SK-N-SH (cell line): ENCODE measurements around the gene GDNF. TPM values are rescaled to one million over a fixed set of nuclear protein-coding genes. Genes with fewer than 3 reads are reported as not detected.

Experiments
- CTCF ChIA-PET: fragments of 300-600, 350-600 bp; formaldehyde crosslinking; extraction: SDS; loops from one replicate; lab custom pipeline; 2021; lab: Yijun Ruan, JAX
- POLR2A ChIA-PET: fragments of 350-600 bp; sonication (Branson Sonifier 250); formaldehyde crosslinking; extraction: SDS; loops from one replicate; lab custom pipeline; 2020; ENCODE audit warnings: antibody characterized with exemption, inconsistent platforms; lab: Yijun Ruan, JAX
- DNase-seq: peaks from one replicate; pipeline ENCODE4 v3.0.0; 2012
- H2AFZ ChIP-seq: fragments of 200-600 bp; sonication (generic); 2 replicates; pipeline ENCODE4 v1.8.1; 2016; ENCODE audit warnings: antibody characterized with exemption, mild to moderate bottlenecking, low read depth
- H3F3A ChIP-seq: fragments of 200-600 bp; sonication (generic); replicated peaks from 2 replicates; pipeline ENCODE3; 2016; ENCODE audit warnings: antibody characterized with exemption, mild to moderate bottlenecking; ENCODE audit not compliant: insufficient read depth
- H3K27ac ChIP-seq, 2 experiments: fragments of 200-500 bp in 1 of 2; fragments of 200-600 bp in 1 of 2; sonication (Bioruptor generic) in 1 of 2; sonication (generic), shearing (Covaris generic) in 1 of 2; 2 replicates each; pipeline versions ENCODE4 v1.5.1 to v1.6.1; 2014 to 2016; ENCODE audit warnings: low read depth in 2 of 2, inconsistent platforms in 1 of 2, low read length in 1 of 2, mild to moderate bottlenecking in 1 of 2, mixed read lengths in 1 of 2
- H3K27me3 ChIP-seq: fragments of 200-600 bp; sonication (generic), shearing (Covaris generic); 2 replicates; pipeline ENCODE4 v1.6.1; 2016; ENCODE audit warnings: mixed run types; ENCODE audit not compliant: insufficient read depth
- H3K36me3 ChIP-seq, 2 experiments: fragments of 200-500 bp in 1 of 2; fragments of 200-600 bp in 1 of 2; sonication (Bioruptor generic) in 1 of 2; sonication (generic) in 1 of 2; replicated peaks in 1 of 2; 2 replicates each; pipeline versions ENCODE3 to v1.5.1; 2014 to 2016; ENCODE audit warnings: low read length in 1 of 2, mild to moderate bottlenecking in 1 of 2; ENCODE audit not compliant: insufficient read depth in 2 of 2, control insufficient read depth in 1 of 2
- H3K4me1 ChIP-seq, 2 experiments: fragments of 200-500 bp in 1 of 2; fragments of 200-600 bp in 1 of 2; sonication (Bioruptor generic) in 1 of 2; sonication (generic), shearing (Covaris generic) in 1 of 2; 2 replicates each; pipeline versions ENCODE4 v1.5.1 to v1.6.1; 2014 to 2016; ENCODE audit warnings: low read depth in 1 of 2, low read length in 1 of 2, mixed run types in 1 of 2; ENCODE audit not compliant: insufficient read depth in 2 of 2, control insufficient read depth in 1 of 2
- H3K4me2 ChIP-seq: fragments of 200-600 bp; sonication (generic), shearing (Covaris generic); 2 replicates; pipeline ENCODE4 v1.6.1; 2017; ENCODE audit warnings: mixed run types
- H3K4me3 ChIP-seq, 2 experiments: fragments of 200-500 bp in 1 of 2; fragments of 200-600 bp in 1 of 2; sonication (Bioruptor generic) in 1 of 2; sonication (generic), shearing (Covaris generic) in 1 of 2; 2 replicates each; pipeline versions ENCODE4 v1.5.1 to v1.8.1; 2014 to 2016; ENCODE audit warnings: low read depth in 2 of 2, inconsistent platforms in 1 of 2, low read length in 1 of 2, mild to moderate bottlenecking in 1 of 2, mixed read lengths in 1 of 2, moderate library complexity in 1 of 2
- H3K79me2 ChIP-seq: fragments of 200-600 bp; sonication (generic); 2 replicates; pipeline ENCODE4 v1.8.1; 2017; ENCODE audit warnings: mild to moderate bottlenecking; ENCODE audit not compliant: insufficient read depth
- H3K9ac ChIP-seq: fragments of 200-600 bp; sonication (generic); 2 replicates; pipeline ENCODE4 v1.6.1; 2017; ENCODE audit warnings: mixed run types
- H3K9me2 ChIP-seq: fragments of 200-600 bp; sonication (generic); 2 replicates; pipeline ENCODE4 v1.6.1; 2017; ENCODE audit warnings: mixed run types
- H3K9me3 ChIP-seq: fragments of 200-600 bp; sonication (generic); 2 replicates; pipeline ENCODE4 v1.6.1; 2017; ENCODE audit warnings: mixed run types, mild to moderate bottlenecking, moderate library complexity
- H4K20me1 ChIP-seq: fragments of 200-600 bp; sonication (generic); 2 replicates; pipeline ENCODE4 v1.6.1; 2017; ENCODE audit warnings: mild to moderate bottlenecking, mixed run types; ENCODE audit not compliant: insufficient read depth
- CTCF ChIP-seq: fragments of 200-600 bp; sonication (generic); IDR thresholded peaks from 2 replicates; pipeline ENCODE4 v1.6.1; 2017; ENCODE audit warnings: antibody characterized with exemption, mild to moderate bottlenecking, moderate library complexity
- FOXJ3 ChIP-seq: sonication (generic); formaldehyde crosslinking; IDR thresholded peaks from 2 replicates; pipeline ENCODE4 v1.5.1; 2020; ENCODE audit warnings: mild to moderate bottlenecking, missing genetic modification reagents
- GABPA ChIP-seq: IDR thresholded peaks from 2 replicates; pipeline ENCODE4 v1.4.0; 2012; ENCODE audit warnings: low read depth, mild to moderate bottlenecking
- MEF2A ChIP-seq: IDR thresholded peaks from 2 replicates; pipeline ENCODE4 v1.4.0; 2012; ENCODE audit warnings: low read depth, borderline replicate concordance
- MXI1 ChIP-seq: IDR thresholded peaks from 2 replicates; pipeline ENCODE4 v1.6.1; 2012; ENCODE audit warnings: mild to moderate bottlenecking, low read depth, low read length, improper control_type of control experiment
- NRF1 ChIP-seq: IDR thresholded peaks from 2 replicates; pipeline ENCODE4 v1.6.1; 2012; ENCODE audit warnings: low read depth, mild to moderate bottlenecking, low read length
- RAD21 ChIP-seq: IDR thresholded peaks from 2 replicates; pipeline ENCODE4 v1.6.1; 2012; ENCODE audit warnings: mild to moderate bottlenecking, low read length
- SIN3A ChIP-seq: IDR thresholded peaks from 2 replicates; pipeline ENCODE4 v1.6.1; 2012; ENCODE audit warnings: low read depth, mild to moderate bottlenecking, low read length, moderate library complexity, borderline replicate concordance
- TAF1 ChIP-seq: IDR thresholded peaks from 2 replicates; pipeline ENCODE4 v1.6.1; 2012; ENCODE audit warnings: low read depth, mild to moderate bottlenecking, low read length, moderate library complexity, borderline replicate concordance
- WGBS: methylation state at CpG from one replicate; pipeline ENCODE4 v1.1.6; 2017; ENCODE audit warnings: low lambda C conversion rate; 5-methylcytosine and 5-hydroxymethylcytosine counted together
- polyA plus RNA-seq, 3 experiments: library from polyadenylated mRNA; depleted of rRNA; stranded (reverse); fragments of >200 nt; gene quantifications; 2 replicates each; pipeline ENCODE4 v1.2.3, GENCODE V29; 2012

The GDNF gene
- polyA plus RNA-seq, 1 of the 3 experiments (the other 2 are of a cell fraction): 9.0 TPM

GRCh38 chr5:37807621-37808301 is 32.1 kb downstream of the GDNF start:
- Histone ChIP-seq H2AFZ (no peak overlapping the region), H3K4me3 (no peak overlapping the region), H3K9ac (no peak overlapping the region), H3K9me2 (no peaks in the 10 kb centered on the region), H3K4me2 (no peak overlapping the region), H3K9me3 (no peaks in the 10 kb centered on the region), H3K79me2 (no peaks in the 10 kb centered on the region), H3K4me1 (peaks cover 3 to 16% of the 10 kb centered on the region in 2 experiments; a peak in 2 of 4 replicates), H3K27me3 (no peaks in the 10 kb centered on the region), H3K27ac (no peak overlapping the region), H3K36me3 (peaks cover 0 to 4% of the 10 kb centered on the region in 2 experiments), H4K20me1 (no peaks in the 10 kb centered on the region), H3F3A (peaks cover 27% of the 10 kb centered on the region)
- TF ChIP-seq RAD21 (no peak), GABPA (no peak), NRF1 (no peak), TAF1 (no peak)
- CTCF ChIA-PET: no interaction called here
- POLR2A ChIA-PET: no interaction called here
- 81% methylated on average over 5 of the region's 7 CpGs for WGBS
- DNase-seq: no peak

GRCh38 chr5:37807015-37807414 is 32.8 kb downstream of the GDNF start:
- CTCF ChIA-PET: no interaction called here
- H3K4me2 ChIP-seq: no peak overlapping the region
- H2AFZ ChIP-seq: no peak overlapping the region
- no peaks in the 10 kb centered on the region for H4K20me1 ChIP-seq
- H3K27me3 ChIP-seq: no peaks in the 10 kb centered on the region
- no peaks in the 10 kb centered on the region for H3K36me3 ChIP-seq
- H3K9me3 ChIP-seq: no peaks in the 10 kb centered on the region
- POLR2A ChIA-PET: no interaction called here
- H3K9ac ChIP-seq: no peak overlapping the region
- no peak for DNase-seq
- H3K9me2 ChIP-seq: no peaks in the 10 kb centered on the region
- H3K79me2 ChIP-seq: no peaks in the 10 kb centered on the region
- no peak overlapping the region for H3K4me3 ChIP-seq
- H3F3A ChIP-seq: peaks cover 20% of the 10 kb centered on the region
- TF ChIP-seq FOXJ3 (CRISPR knock-in tag) (no peak), MEF2A (no peak), CTCF (no peak), SIN3A (no peak)
- 95% methylated on average over 1 of the region's 2 CpGs for WGBS
- peaks cover 3 to 15% of the 10 kb centered on the region in 2 experiments; a peak in 2 of 4 replicates for H3K4me1 ChIP-seq
- H3K27ac ChIP-seq: no peak overlapping the region

- H3K36me3 ChIP-seq: no peaks in the 10 kb centered on the region
- H3K4me1 ChIP-seq: peaks cover 3 to 10% of the 10 kb centered on the region in 2 experiments; a peak in 2 of 4 replicates
- H3K9me3 ChIP-seq: no peaks in the 10 kb centered on the region
- H3K27ac ChIP-seq: no peak overlapping the region
- no peak for DNase-seq
- no peak overlapping the region for H3K4me3 ChIP-seq
- H3K27me3 ChIP-seq: no peaks in the 10 kb centered on the region
- H4K20me1 ChIP-seq: no peaks in the 10 kb centered on the region
- H3K4me2 ChIP-seq: no peak overlapping the region
- H3K9me2 ChIP-seq: no peaks in the 10 kb centered on the region
- 70% methylated on average over 8 of the region's 8 CpGs for WGBS
- H3K79me2 ChIP-seq: no peaks in the 10 kb centered on the region
- POLR2A ChIA-PET: no interaction called here
- H3F3A ChIP-seq: peaks cover 14% of the 10 kb centered on the region
- TF ChIP-seq NRF1: no peak
- no peak for TF ChIP-seq MXI1
- no peak overlapping the region for H3K9ac ChIP-seq
- H2AFZ ChIP-seq: no peak overlapping the region
- CTCF ChIA-PET: no interaction called here
Measured at GRCh38 chr5:37806476-37806875, 33.4 kb downstream of the GDNF start.
